A172 (cell line): ENCODE data around the gene ATP2A3. TPM values are rescaled to one million over a fixed set of nuclear protein-coding genes. Genes with fewer than 3 reads are reported as not detected.

Experiments used
- DNase-seq: peaks from one replicate; pipeline ENCODE4 v3.0.0-alpha.2; 2015; ENCODE audit warnings: low spot score
- total RNA-seq: library from RNA; depleted of rRNA; stranded (reverse); fragments of >200 nt; shearing (Covaris generic); gene quantifications from 2 replicates; pipeline ENCODE4 v1.2.3, GENCODE V29; 2014

The ATP2A3 gene
- total RNA-seq, 1 experiment from 2014 or later = 5.8 TPM

- DNase-seq = no peak
Measured at GRCh38 chr17:3972931-3973330, 8.7 kb upstream of the ATP2A3 start.

- no peak for DNase-seq
Measured at GRCh38 chr17:3972281-3972731, 8.1 kb upstream of the ATP2A3 start.

GRCh38 chr17:3970668-3971067 is 6.4 kb upstream of the ATP2A3 start:
- DNase-seq = no peak

- DNase-seq = no peak
Measured at GRCh38 chr17:3969963-3970362, 5.7 kb upstream of the ATP2A3 start.

- DNase-seq = no peak
Measured at GRCh38 chr17:3968886-3969524, 4.8 kb upstream of the ATP2A3 start.

DNA sequence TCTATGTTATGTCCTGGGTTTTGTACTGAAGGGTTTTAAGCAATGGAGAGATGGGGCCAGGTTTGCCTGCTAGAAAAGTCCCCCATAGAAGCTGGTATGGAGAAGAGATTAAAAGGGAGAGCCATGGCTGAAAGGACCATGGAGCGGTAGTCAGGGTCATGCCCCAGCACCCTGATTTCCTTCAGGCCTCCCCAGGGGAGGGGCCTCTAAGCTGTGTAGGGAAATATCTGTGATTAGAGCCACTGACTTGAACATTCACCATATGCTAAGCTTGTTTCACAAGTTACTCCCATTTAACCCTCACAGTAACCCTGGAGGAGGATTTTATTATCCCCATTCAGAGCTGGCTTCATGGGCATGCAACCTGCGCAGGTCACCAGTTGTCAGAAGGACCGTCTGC is 3.8 kb upstream of the ATP2A3 start:
- no peak for DNase-seq

- no peak for DNase-seq
Measured at GRCh38 chr17:3966720-3967363, 2.6 kb upstream of the ATP2A3 start.

DNA sequence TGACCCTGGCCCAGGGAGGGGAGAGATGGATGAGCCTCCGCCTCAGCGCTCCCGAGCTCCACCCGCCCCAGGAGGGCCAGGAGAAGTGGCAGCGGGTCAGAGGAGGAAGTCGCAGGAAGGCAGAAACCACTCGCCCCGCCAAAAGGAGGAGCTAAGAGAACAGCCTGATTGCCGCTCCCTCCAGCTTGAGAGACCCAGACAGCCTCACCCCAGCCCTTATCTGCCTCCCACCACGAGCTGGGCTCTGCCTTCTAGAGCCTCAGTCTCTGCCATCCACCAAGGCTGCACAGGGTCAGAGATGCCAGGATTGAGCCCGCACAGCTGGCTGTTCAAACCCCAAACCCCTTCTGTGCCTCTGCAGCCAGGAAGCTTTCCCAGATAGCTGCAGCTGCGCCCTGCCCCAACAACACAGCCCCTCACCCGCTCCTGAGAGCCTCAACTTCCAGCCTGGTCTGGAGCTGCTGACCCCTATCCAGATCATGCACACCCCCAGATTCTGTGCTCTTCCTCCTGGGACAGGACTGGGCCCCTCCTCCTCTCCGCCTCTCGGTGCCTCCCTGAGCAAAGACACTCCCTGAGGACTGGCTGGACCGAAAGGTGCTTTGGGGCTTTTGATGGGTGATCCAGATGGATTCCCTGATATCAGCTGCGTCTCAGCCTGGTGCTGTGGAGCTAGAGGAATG is 1.0 kb upstream of the ATP2A3 start:
- peak; percentile 69 for DNase-seq

- no peak for DNase-seq
Measured at GRCh38 chr17:3963237-3964201, 718 bp downstream of the ATP2A3 start.

- no peak for DNase-seq
Measured at GRCh38 chr17:3962965-3963236, 1.3 kb downstream of the ATP2A3 start.

DNA sequence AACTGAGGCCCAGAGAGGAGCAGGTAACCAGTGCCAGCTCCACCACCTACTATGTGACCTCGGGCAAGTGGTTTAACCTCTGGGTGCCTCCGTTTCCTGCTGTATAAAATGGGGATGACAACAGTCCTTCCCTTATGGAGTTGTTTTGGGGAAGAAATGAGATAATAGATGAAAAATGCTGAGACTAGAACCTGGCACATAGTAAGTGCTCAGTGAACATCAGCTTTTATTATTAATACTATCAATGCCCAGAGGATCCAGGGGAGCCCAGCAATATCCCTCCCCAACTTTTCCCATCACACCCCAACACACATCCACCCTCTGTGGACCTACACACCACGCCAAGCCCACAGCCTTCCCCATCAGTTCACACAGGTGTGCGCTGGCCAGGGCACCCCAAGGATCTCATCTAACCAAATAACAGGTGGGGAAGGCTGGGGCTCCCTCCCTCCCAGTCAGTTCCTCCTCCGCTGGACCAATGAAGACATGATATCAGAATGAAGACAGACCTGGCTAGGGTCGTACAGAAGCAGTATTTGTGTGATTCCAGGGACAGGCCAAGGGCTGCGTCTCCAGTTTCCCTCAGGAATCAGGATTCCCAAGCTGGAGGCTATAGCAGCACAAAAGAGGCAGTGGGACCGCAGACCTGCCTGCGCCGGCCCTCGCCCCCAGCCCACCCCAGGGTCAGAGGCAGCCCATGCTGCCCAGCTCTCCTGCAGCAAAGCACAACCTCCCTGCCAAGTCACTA is 1.8 kb downstream of the ATP2A3 start:
- no peak for DNase-seq

- no peak for DNase-seq
Measured at GRCh38 chr17:3961564-3962047, 2.6 kb downstream of the ATP2A3 start.

DNA sequence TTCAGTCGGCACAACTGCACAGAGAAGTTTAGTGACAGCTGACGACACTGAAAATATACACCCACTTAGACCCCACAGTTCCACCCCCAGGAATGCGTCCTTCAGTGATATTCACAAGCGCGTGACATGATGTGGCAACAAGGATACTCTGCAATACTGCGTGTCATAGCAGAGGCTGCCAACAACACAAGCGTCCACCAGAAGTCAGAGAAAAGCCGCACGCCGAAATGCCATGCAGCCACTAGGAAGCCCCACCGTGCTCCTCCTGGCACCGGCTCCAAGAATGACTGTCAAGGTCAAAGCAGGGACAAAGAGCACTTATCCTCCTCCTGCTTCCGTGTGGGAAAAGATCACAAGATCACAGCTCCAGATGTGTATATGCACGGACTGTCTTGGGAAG is 3.5 kb downstream of the ATP2A3 start:
- DNase-seq = no peak

GRCh38 chr17:3959921-3960601 is 4.2 kb downstream of the ATP2A3 start:
- DNase-seq = no peak

DNA sequence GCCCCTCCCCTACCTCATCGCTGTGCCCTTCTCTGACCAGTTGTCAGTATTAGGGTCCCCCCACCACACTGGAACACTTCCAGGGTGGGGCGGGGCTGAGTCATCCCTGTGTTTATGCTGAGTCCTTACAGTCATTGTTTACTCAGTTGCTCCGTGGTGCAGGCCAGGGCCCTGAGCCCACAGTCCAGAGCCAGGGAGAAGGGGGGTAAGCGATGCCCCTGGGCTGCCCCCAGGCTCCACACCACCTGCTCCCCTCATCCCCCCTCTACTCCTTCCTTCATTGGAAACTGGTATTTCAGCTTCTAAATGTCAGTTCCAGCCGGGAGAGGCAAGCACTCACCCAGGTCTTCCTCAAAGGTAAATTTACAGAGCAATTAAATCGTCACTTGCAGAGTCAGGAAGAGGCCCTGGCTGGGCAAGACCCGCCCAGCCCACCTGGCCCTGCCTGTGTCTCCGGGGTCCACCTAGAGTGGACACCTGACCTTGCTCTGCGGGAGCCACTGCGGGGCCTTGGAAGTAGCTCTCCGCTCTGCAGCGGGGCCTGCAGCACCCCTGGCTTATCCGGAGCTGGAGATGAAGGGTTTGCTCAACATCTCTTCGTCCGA is 4.8 kb downstream of the ATP2A3 start:
- DNase-seq = peak; percentile 54

GRCh38 chr17:3957735-3958599 is 6.3 kb downstream of the ATP2A3 start:
- DNase-seq = no peak

- no peak for DNase-seq
Measured at GRCh38 chr17:3956983-3957382, 7.3 kb downstream of the ATP2A3 start.

GRCh38 chr17:3956327-3956957 is 7.8 kb downstream of the ATP2A3 start:
- DNase-seq = no peak

- no peak for DNase-seq
Measured at GRCh38 chr17:3955673-3955988, 8.6 kb downstream of the ATP2A3 start.
